Prostate gland (tissue), 2 donors: Measurements from ENCODE around the gene ADPRHL1.

Source experiments
- POLR2A ChIP-seq: fragments of 450-650 bp; IDR thresholded peaks from one replicate; pipeline ENCODE4 v1.6.1; 2016; ENCODE audit warnings: antibody characterized with exemption, mild to moderate bottlenecking
- POLR2AphosphoS5 ChIP-seq: sonication (generic); formaldehyde crosslinking; IDR thresholded peaks from one replicate; pipeline ENCODE4 v1.6.1; 2017; ENCODE audit warnings: antibody characterized with exemption
- TF ChIP-seq, protein P1 (sequence below), 4 experiments: fragments of 200-600 bp in 2 of 4; fragments of 450-650 bp in 2 of 4; sonication (generic) in 2 of 4; IDR thresholded peaks; 1 replicate in 3 of 4; 2 replicates in 1 of 4; pipeline ENCODE4 v1.5.1; 2016 to 2019; ENCODE audit warnings: antibody characterized with exemption in 4 of 4, mild to moderate bottlenecking in 2 of 4, moderate library complexity in 2 of 4

GRCh38 chr13:113397608-113398425 lies 55.5 kb downstream of the ADPRHL1 start:
- TF ChIP-seq, protein P1, sequence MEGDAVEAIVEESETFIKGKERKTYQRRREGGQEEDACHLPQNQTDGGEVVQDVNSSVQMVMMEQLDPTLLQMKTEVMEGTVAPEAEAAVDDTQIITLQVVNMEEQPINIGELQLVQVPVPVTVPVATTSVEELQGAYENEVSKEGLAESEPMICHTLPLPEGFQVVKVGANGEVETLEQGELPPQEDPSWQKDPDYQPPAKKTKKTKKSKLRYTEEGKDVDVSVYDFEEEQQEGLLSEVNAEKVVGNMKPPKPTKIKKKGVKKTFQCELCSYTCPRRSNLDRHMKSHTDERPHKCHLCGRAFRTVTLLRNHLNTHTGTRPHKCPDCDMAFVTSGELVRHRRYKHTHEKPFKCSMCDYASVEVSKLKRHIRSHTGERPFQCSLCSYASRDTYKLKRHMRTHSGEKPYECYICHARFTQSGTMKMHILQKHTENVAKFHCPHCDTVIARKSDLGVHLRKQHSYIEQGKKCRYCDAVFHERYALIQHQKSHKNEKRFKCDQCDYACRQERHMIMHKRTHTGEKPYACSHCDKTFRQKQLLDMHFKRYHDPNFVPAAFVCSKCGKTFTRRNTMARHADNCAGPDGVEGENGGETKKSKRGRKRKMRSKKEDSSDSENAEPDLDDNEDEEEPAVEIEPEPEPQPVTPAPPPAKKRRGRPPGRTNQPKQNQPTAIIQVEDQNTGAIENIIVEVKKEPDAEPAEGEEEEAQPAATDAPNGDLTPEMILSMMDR (IDR thresholded peaks at IDR 0.05), result no peak
- TF ChIP-seq POLR2A, result no peak
- no peak for TF ChIP-seq POLR2AphosphoS5
